Ascending aorta (tissue), 2 donors: Measurements from ENCODE around the gene CHRNA1. TPM values are rescaled to one million over a fixed set of nuclear protein-coding genes. Genes with fewer than 3 reads are reported as not detected.

Experiments used
- DNase-seq, 2 donors: peaks; one replicate each; pipeline ENCODE4 v3.0.0-alpha.2; 2019; ENCODE audit warnings: low spot score in 2 of 2
- H3K27ac ChIP-seq, 2 donors: fragments of 200-600 bp; sonication (generic); one replicate each; pipeline ENCODE4 v1.5.1; 2016 to 2017; ENCODE audit warnings: mild to moderate bottlenecking in 1 of 2
- H3K27me3 ChIP-seq: fragments of 200-600 bp; sonication (generic); one replicate; pipeline ENCODE4 v1.5.1; 2017
- H3K36me3 ChIP-seq, 2 donors: fragments of 200-600 bp; sonication (generic); one replicate each; pipeline ENCODE4 v1.5.1; 2016
- H3K4me1 ChIP-seq, 2 donors: fragments of 200-600 bp; sonication (generic); one replicate each; pipeline ENCODE4 v1.5.1; 2016 to 2017; ENCODE audit warnings: mild to moderate bottlenecking in 1 of 2
- H3K4me3 ChIP-seq, 2 donors: fragments of 200-600 bp; sonication (generic); one replicate each; pipeline ENCODE4 v1.5.1; 2016 to 2017; ENCODE audit warnings: mild to moderate bottlenecking in 1 of 2
- H3K9me3 ChIP-seq, 2 donors: fragments of 200-600 bp; sonication (generic); one replicate each; pipeline ENCODE4 v1.5.1; 2016
- CTCF ChIP-seq, 3 experiments: fragments of 200-600 bp in 2 of 3; fragments of 450-650 bp in 1 of 3; sonication (generic) in 2 of 3; IDR thresholded peaks; one replicate each; pipeline ENCODE4 v1.5.1; 2016 to 2019; ENCODE audit warnings: antibody characterized with exemption in 3 of 3, mild to moderate bottlenecking in 1 of 3, moderate library complexity in 1 of 3
- intact Hi-C: fragments of 100-400 bp; cut with DNase I; formaldehyde crosslinking; loops from one replicate; pipeline ENCODE4 v1.15.1; 2023
- total RNA-seq: library from RNA; depleted of rRNA; stranded (reverse); fragments of >200 nt; gene quantifications from one replicate; pipeline ENCODE4 v1.1.0, GENCODE V29; 2016

Gene CHRNA1
- total RNA-seq, 1 donor from 2014 or later: not detected

GRCh38 chr2:174781996-174782395 lies 17.7 kb upstream of the CHRNA1 start:
- Histone ChIP-seq H3K36me3 (no peaks in the 10 kb centered on the region), H3K27ac (no peak overlapping the region), H3K4me1 (no peaks in the 10 kb centered on the region), H3K9me3 (no peaks in the 10 kb centered on the region), H3K27me3 (no peaks in the 10 kb centered on the region), H3K4me3 (no peak overlapping the region)
- no peak for TF ChIP-seq CTCF (IDR thresholded peaks at IDR 0.05)
- no peak for DNase-seq
- intact Hi-C loops: no loop called here

GRCh38 chr2:174781298-174781697 lies 17.0 kb upstream of the CHRNA1 start:
- H3K4me3 ChIP-seq: no peak overlapping the region
- DNase-seq: no peak
- no peaks in the 10 kb centered on the region for H3K27me3 ChIP-seq
- no peaks in the 10 kb centered on the region for H3K36me3 ChIP-seq
- TF ChIP-seq CTCF (IDR thresholded peaks at IDR 0.05): no peak
- no peak overlapping the region for H3K27ac ChIP-seq
- no peaks in the 10 kb centered on the region for H3K9me3 ChIP-seq
- H3K4me1 ChIP-seq: no peaks in the 10 kb centered on the region
- intact Hi-C loops: no loop called here

GRCh38 chr2:174780856-174781255 lies 16.6 kb upstream of the CHRNA1 start:
- intact Hi-C loops: no loop called here

GRCh38 chr2:174780191-174780840 lies 16.0 kb upstream of the CHRNA1 start:
- Histone ChIP-seq H3K4me1 (no peaks in the 10 kb centered on the region), H3K9me3 (no peaks in the 10 kb centered on the region), H3K36me3 (no peaks in the 10 kb centered on the region), H3K27me3 (no peaks in the 10 kb centered on the region), H3K4me3 (no peak overlapping the region), H3K27ac (no peak overlapping the region)
- intact Hi-C loops: no loop called here
- DNase-seq: no peak
- no peak for TF ChIP-seq CTCF (IDR thresholded peaks at IDR 0.05)

More at GRCh38 chr2:174780856-174781255, 16.6 kb upstream of the CHRNA1 start:
- TF ChIP-seq CTCF (IDR thresholded peaks at IDR 0.05): no peak
- no peaks in the 10 kb centered on the region for H3K36me3 ChIP-seq
- H3K4me3 ChIP-seq: no peak overlapping the region
- no peak for DNase-seq
- H3K4me1 ChIP-seq: no peaks in the 10 kb centered on the region
- no peak overlapping the region for H3K27ac ChIP-seq
- no peaks in the 10 kb centered on the region for H3K27me3 ChIP-seq
- H3K9me3 ChIP-seq: no peaks in the 10 kb centered on the region

- Histone ChIP-seq H3K4me1 (no peaks in the 10 kb centered on the region), H3K36me3 (no peaks in the 10 kb centered on the region), H3K9me3 (no peaks in the 10 kb centered on the region), H3K27ac (no peak overlapping the region), H3K27me3 (no peaks in the 10 kb centered on the region), H3K4me3 (no peak overlapping the region)
- TF ChIP-seq CTCF (IDR thresholded peaks at IDR 0.05): no peak
- intact Hi-C loops: no loop called here
- DNase-seq: no peak
Measured at GRCh38 chr2:174779361-174779928, 15.2 kb upstream of the CHRNA1 start.
